Tibial nerve (tissue), 4 donors: Measurements from ENCODE around the gene FAM209A.

Experiments used
- EP300 ChIP-seq, 2 donors: sonication (generic); formaldehyde crosslinking; IDR thresholded peaks; one replicate each; pipeline ENCODE4 v1.6.1; 2017; ENCODE audit warnings: antibody characterized with exemption in 2 of 2, mild to moderate bottlenecking in 1 of 2
- POLR2A ChIP-seq, 2 donors: fragments of 450-650 bp; IDR thresholded peaks; one replicate each; pipeline ENCODE4 v1.6.1; 2017; ENCODE audit warnings: antibody characterized with exemption in 2 of 2, mild to moderate bottlenecking in 2 of 2, moderate library complexity in 2 of 2
- TF ChIP-seq, protein P1 (sequence below), 5 experiments: fragments of 200-600 bp in 3 of 5; fragments of 450-650 bp in 2 of 5; sonication (generic) in 3 of 5; IDR thresholded peaks; one replicate each; pipeline ENCODE4 v1.5.1; 2016 to 2019; ENCODE audit warnings: antibody characterized with exemption in 5 of 5, mild to moderate bottlenecking in 3 of 5, moderate library complexity in 2 of 5

GRCh38 chr20:56537997-56538396 is 13.5 kb downstream of the FAM209A start:
- TF ChIP-seq POLR2A (IDR thresholded peaks at IDR 0.05) (no peak), EP300 (IDR thresholded peaks at IDR 0.05) (no peak)
- TF ChIP-seq, protein P1, sequence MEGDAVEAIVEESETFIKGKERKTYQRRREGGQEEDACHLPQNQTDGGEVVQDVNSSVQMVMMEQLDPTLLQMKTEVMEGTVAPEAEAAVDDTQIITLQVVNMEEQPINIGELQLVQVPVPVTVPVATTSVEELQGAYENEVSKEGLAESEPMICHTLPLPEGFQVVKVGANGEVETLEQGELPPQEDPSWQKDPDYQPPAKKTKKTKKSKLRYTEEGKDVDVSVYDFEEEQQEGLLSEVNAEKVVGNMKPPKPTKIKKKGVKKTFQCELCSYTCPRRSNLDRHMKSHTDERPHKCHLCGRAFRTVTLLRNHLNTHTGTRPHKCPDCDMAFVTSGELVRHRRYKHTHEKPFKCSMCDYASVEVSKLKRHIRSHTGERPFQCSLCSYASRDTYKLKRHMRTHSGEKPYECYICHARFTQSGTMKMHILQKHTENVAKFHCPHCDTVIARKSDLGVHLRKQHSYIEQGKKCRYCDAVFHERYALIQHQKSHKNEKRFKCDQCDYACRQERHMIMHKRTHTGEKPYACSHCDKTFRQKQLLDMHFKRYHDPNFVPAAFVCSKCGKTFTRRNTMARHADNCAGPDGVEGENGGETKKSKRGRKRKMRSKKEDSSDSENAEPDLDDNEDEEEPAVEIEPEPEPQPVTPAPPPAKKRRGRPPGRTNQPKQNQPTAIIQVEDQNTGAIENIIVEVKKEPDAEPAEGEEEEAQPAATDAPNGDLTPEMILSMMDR (IDR thresholded peaks at IDR 0.05): no peak
